Fibroblast of pulmonary artery (primary cell): ENCODE data around the gene MIEF2.

Experiments used
- DNase-seq: peaks from one replicate; pipeline ENCODE4 v3.0.0-alpha.2; 2010; ENCODE audit warnings: low read depth
- H3K4me3 ChIP-seq: replicated peaks from 2 replicates; pipeline ENCODE4 v1.5.1; 2011; ENCODE audit warnings: low read depth, mild to moderate bottlenecking, control low read depth, low read length, moderate library complexity
- CTCF ChIP-seq: IDR thresholded peaks from 2 replicates; pipeline ENCODE4 v1.5.1; 2011; ENCODE audit warnings: mild to moderate bottlenecking, control low read depth, low read length, inconsistent platforms; ENCODE audit errors: missing control alignments

Gene MIEF2

GRCh38 chr17:18229254-18229653, 31.2 kb upstream of the MIEF2 start:
- no peak for TF ChIP-seq CTCF
- no peak for DNase-seq

GRCh38 chr17:18229771-18230170, 30.7 kb upstream of the MIEF2 start:
- TF ChIP-seq CTCF: no peak

More at GRCh38 chr17:18229254-18229653, 31.2 kb upstream of the MIEF2 start:
- no peak overlapping the region for H3K4me3 ChIP-seq

GRCh38 chr17:18230288-18231141, 29.9 kb upstream of the MIEF2 start:
- H3K4me3 ChIP-seq: no peak overlapping the region
- TF ChIP-seq CTCF: no peak
- no peak for DNase-seq

More at GRCh38 chr17:18229771-18230170, 30.7 kb upstream of the MIEF2 start:
- H3K4me3 ChIP-seq: no peak overlapping the region
- DNase-seq: no peak

- DNase-seq: no peak
- no peak overlapping the region for H3K4me3 ChIP-seq
- TF ChIP-seq CTCF: no peak
Measured at GRCh38 chr17:18231164-18231563, 29.3 kb upstream of the MIEF2 start.

GRCh38 chr17:18233803-18234518, 26.5 kb upstream of the MIEF2 start:
- no peak for DNase-seq
- no peak for TF ChIP-seq CTCF
- no peak overlapping the region for H3K4me3 ChIP-seq

- H3K4me3 ChIP-seq: no peak overlapping the region
- TF ChIP-seq CTCF: no peak
- no peak for DNase-seq
Measured at GRCh38 chr17:18234853-18235380, 25.5 kb upstream of the MIEF2 start.
